ENCODE data around the gene SPOCK1. TPM values are rescaled to one million over a fixed set of nuclear protein-coding genes. Genes with fewer than 3 reads are reported as not detected.

The SPOCK1 gene
- polyA plus RNA-seq, 1 experiment, result 76.0 TPM

DNA sequence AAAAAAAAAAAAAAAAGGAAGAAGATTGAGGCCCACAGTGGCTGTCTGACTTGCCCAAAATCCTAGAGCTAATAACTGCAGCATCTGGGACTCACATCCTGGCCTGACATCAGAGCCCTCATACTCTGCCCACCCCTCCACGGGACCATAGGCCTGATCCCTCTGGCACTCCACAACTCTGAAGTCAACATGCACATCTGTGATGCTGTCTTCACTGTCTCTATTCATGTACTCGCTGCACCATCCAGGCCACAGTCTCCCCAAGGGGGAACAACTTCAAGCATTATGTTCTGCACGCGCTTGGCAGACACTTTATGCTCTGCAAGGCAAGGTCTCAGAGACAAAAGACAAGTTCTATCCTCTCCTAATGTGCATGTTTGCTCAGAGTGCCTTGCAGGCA is 158.2 kb downstream of the SPOCK1 start:
- H3K27ac ChIP-seq (ENCODE audit: low read depth, low read length), result no peak overlapping the region
- H3K9me3 ChIP-seq (ENCODE audit: control insufficient read depth, insufficient read depth, low read length), result no peaks in the 10 kb centered on the region
- CTCF ChIA-PET, result interaction anchor here (2.8 kb wide), 1 partner anchor 20 kb away, joined by 17 read pairs; no protein-coding TSS in a partner anchor
- H3K27me3 ChIP-seq (ENCODE audit: control insufficient read depth, insufficient read depth, low read length), result peaks cover 2% of the 10 kb centered on the region
- no peak for DNase-seq (ENCODE audit: low read depth, low spot score)
- TF ChIP-seq, protein P1, sequence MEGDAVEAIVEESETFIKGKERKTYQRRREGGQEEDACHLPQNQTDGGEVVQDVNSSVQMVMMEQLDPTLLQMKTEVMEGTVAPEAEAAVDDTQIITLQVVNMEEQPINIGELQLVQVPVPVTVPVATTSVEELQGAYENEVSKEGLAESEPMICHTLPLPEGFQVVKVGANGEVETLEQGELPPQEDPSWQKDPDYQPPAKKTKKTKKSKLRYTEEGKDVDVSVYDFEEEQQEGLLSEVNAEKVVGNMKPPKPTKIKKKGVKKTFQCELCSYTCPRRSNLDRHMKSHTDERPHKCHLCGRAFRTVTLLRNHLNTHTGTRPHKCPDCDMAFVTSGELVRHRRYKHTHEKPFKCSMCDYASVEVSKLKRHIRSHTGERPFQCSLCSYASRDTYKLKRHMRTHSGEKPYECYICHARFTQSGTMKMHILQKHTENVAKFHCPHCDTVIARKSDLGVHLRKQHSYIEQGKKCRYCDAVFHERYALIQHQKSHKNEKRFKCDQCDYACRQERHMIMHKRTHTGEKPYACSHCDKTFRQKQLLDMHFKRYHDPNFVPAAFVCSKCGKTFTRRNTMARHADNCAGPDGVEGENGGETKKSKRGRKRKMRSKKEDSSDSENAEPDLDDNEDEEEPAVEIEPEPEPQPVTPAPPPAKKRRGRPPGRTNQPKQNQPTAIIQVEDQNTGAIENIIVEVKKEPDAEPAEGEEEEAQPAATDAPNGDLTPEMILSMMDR (IDR thresholded peaks at IDR 0.05; ENCODE audit: low read depth, low read length), result no peak
- POLR2A ChIA-PET, result no interaction called here
- no peak overlapping the region for H3K4me3 ChIP-seq (ENCODE audit: low read depth, low read length)

DNA sequence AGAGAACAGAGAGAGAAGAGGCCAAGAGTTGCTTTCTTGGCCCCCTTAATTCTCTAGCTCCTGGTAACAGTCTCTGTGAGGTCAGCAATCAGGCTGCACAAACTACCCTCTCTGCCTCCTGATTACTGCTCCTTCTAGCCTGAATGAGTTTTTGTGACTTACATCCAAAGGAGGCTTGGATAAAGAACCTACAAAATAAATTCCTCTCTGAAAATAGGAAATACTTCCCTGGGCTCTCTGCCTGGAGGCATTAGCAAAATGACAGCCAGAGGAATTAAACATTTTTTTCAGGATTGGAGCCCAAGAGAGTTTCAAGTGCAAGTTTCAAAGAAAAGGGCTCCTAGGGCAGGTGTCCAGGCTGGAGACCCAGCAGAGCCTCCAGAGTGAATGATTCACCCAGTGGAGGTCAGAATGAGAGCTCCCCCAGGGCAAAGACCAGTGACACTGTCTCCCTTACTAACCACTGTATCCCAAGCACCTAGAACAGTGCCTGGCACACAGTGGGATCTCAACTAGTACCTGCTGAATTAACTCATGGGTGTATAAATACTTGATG is 162.5 kb downstream of the SPOCK1 start:
- Histone ChIP-seq H3K27me3 (ENCODE audit: control insufficient read depth, insufficient read depth, low read length) (peaks cover 2% of the 10 kb centered on the region), H3K9me3 (ENCODE audit: control insufficient read depth, insufficient read depth, low read length) (no peaks in the 10 kb centered on the region), H3K27ac (ENCODE audit: low read depth, low read length) (no peak overlapping the region), H3K4me3 (ENCODE audit: low read depth, low read length) (no peak overlapping the region)
- ChIA-PET CTCF (interaction anchor here (0.9 to 2.3 kb wide), 2 partner anchors 9 to 16 kb away, joined by 3 to 20 read pairs; no protein-coding TSS in a partner anchor), POLR2A (no interaction called here)
- TF ChIP-seq, protein P1 (IDR thresholded peaks at IDR 0.05; ENCODE audit: low read depth, low read length), result no peak
- DNase-seq (ENCODE audit: low read depth, low spot score), result no peak

DNA sequence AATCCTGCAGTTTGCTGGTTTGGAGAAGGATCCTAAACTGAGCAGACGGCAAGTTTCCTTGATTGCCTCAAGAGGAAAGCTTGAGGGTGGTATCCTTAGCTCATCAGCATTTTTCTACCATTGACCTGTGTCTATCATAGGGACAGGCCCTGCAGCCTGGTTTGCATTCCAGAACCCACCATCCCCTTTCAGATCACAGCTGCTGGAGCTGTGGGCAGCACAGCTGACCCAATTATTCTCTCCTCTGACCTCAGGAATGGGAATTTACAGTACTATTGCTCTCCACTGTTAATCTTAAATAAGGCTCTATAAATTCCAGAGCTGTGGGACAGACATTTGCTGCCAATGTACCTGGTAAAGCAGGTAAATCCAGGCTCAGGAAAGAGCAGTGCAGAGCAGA is 163.0 kb downstream of the SPOCK1 start:
- no peaks in the 10 kb centered on the region for H3K9me3 ChIP-seq (ENCODE audit: control insufficient read depth, insufficient read depth, low read length)
- no peak for DNase-seq (ENCODE audit: low read depth, low spot score)
- no peak overlapping the region for H3K4me3 ChIP-seq (ENCODE audit: low read depth, low read length)
- POLR2A ChIA-PET, result no interaction called here
- peaks cover 2% of the 10 kb centered on the region for H3K27me3 ChIP-seq (ENCODE audit: control insufficient read depth, insufficient read depth, low read length)
- TF ChIP-seq, protein P1 (IDR thresholded peaks at IDR 0.05; ENCODE audit: low read depth, low read length), result no peak
- CTCF ChIA-PET, result interaction anchor here (0.9 to 2.3 kb wide), 2 partner anchors 9 to 15 kb away, joined by 3 to 20 read pairs; no protein-coding TSS in a partner anchor
- H3K27ac ChIP-seq (ENCODE audit: low read depth, low read length), result no peak overlapping the region

DNA sequence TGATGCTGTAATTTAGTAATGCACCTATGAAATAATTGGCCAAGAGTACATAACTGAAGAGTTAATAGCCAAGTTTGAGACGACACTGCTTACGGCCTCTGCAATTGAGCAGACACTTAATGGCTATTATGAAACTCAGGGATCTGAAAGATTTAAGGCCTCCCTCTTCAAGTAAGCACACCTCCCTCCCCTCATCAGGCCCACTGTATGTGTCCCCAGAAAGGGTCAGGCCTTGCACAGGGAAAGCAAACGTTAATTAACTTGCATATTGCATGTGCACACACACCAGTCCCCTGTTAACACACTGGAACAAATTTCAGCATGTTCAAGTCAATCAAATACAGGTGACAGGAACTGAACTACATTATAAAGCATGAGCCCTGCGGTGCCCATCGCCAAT is 163.6 kb downstream of the SPOCK1 start:
- no peak for DNase-seq (ENCODE audit: low read depth, low spot score)
- TF ChIP-seq, protein P1 (IDR thresholded peaks at IDR 0.05; ENCODE audit: low read depth, low read length), result no peak
- ChIA-PET POLR2A (no interaction called here), CTCF (interaction anchor here (2.3 kb wide), 1 partner anchor 15 kb away, joined by 20 read pairs; no protein-coding TSS in a partner anchor)
- Histone ChIP-seq H3K4me3 (ENCODE audit: low read depth, low read length) (no peak overlapping the region), H3K27me3 (ENCODE audit: control insufficient read depth, insufficient read depth, low read length) (peaks cover 2% of the 10 kb centered on the region), H3K27ac (ENCODE audit: low read depth, low read length) (no peak overlapping the region), H3K9me3 (ENCODE audit: control insufficient read depth, insufficient read depth, low read length) (no peaks in the 10 kb centered on the region)

DNA sequence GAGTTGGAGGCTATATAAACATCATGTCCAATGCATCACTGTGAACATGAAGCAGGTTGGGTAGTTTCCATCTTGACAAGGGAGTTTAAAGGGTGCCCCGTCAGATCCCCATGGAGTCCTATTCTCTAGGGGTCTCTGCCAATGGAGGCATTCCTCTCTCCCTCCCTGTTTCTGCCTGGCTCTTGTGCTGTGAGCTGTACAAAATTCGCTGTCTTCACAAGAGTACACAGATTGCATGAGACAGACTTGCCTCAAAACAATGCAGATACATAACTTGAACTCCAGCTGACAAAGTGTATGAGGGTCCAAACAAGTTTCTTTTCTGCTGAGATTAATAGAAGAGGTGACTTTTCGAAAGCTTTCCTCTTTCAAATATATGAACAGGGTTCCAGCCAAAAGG is 165.2 kb downstream of the SPOCK1 start:
- ChIA-PET CTCF (interaction anchor here (1.3 kb wide), 1 partner anchor 14 kb away, joined by 11 read pairs; no protein-coding TSS in a partner anchor), POLR2A (no interaction called here)
- no peak overlapping the region for H3K27ac ChIP-seq (ENCODE audit: low read depth, low read length)
- DNase-seq (ENCODE audit: low read depth, low spot score), result no peak
- TF ChIP-seq, protein P1 (IDR thresholded peaks at IDR 0.05; ENCODE audit: low read depth, low read length), result no peak
- no peaks in the 10 kb centered on the region for H3K9me3 ChIP-seq (ENCODE audit: control insufficient read depth, insufficient read depth, low read length)
- no peak overlapping the region for H3K4me3 ChIP-seq (ENCODE audit: low read depth, low read length)
- peaks cover 2% of the 10 kb centered on the region for H3K27me3 ChIP-seq (ENCODE audit: control insufficient read depth, insufficient read depth, low read length)

Measured in AG04450 (cell line).